ENCODE data around the gene FDCSP. TPM values are rescaled to one million over a fixed set of nuclear protein-coding genes. Genes with fewer than 3 reads are reported as not detected.
"Not testable (repeated sequence)": the region's sequence is repeated elsewhere in the genome, so short reads cannot be mapped to it uniquely, and the experiment has no call there.

Gene FDCSP
- total RNA-seq, 1 donor from 2014 or later = not detected

DNA sequence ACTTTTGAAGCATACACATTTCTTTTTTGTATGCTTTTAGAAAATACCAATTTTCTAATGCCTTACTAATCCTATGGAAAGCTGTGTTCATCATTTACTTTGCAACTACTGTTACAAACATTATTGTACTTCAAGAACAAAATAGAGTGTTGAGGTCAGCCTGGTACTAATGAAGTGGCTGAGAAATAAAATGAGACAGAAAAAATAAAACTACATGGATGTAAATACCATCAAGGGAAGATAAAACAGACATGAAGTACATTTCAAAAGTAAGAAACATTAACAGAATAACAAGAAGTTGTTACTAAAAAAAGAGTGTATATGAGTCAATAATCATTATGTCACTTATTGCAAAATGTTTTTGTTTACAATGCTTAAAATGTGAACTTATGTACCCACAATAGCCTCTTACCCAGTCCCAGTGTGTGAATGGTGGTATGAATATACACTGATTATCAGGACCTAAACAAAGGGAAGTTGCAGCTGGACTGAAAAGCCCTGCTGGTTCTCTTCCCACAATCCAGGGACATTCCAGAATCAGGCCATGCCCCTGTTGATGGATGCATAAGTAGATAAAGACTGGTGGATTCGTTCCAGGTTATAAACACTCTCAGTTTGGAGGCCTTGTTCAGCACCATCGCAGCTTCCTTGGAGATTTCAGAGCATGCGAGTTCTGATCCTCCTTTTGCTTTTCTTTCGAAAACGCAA is 14.1 kb downstream of the FDCSP start:
- no peak for DNase-seq (ENCODE audit: extremely low spot score in 2 of 2)
- H3K27me3 ChIP-seq = no peaks in the 10 kb centered on the region
- intact Hi-C loops (cut with DNase I) = no loop called here
- no peaks in the 10 kb centered on the region for H3K4me1 ChIP-seq
- H3K27ac ChIP-seq = no peak overlapping the region
- no peak for TF ChIP-seq POLR2A (IDR thresholded peaks at IDR 0.05)
- no peak for TF ChIP-seq POLR2AphosphoS5 (IDR thresholded peaks at IDR 0.05; ENCODE audit: insufficient read depth in 1 of 2, low read depth in 1 of 2)
- TF ChIP-seq, protein P1, sequence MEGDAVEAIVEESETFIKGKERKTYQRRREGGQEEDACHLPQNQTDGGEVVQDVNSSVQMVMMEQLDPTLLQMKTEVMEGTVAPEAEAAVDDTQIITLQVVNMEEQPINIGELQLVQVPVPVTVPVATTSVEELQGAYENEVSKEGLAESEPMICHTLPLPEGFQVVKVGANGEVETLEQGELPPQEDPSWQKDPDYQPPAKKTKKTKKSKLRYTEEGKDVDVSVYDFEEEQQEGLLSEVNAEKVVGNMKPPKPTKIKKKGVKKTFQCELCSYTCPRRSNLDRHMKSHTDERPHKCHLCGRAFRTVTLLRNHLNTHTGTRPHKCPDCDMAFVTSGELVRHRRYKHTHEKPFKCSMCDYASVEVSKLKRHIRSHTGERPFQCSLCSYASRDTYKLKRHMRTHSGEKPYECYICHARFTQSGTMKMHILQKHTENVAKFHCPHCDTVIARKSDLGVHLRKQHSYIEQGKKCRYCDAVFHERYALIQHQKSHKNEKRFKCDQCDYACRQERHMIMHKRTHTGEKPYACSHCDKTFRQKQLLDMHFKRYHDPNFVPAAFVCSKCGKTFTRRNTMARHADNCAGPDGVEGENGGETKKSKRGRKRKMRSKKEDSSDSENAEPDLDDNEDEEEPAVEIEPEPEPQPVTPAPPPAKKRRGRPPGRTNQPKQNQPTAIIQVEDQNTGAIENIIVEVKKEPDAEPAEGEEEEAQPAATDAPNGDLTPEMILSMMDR (IDR thresholded peaks at IDR 0.05) = no peak
- H3K36me3 ChIP-seq = no peaks in the 10 kb centered on the region
- no peaks in the 10 kb centered on the region for H3K9me3 ChIP-seq
- no peak overlapping the region for H3K4me3 ChIP-seq

DNA sequence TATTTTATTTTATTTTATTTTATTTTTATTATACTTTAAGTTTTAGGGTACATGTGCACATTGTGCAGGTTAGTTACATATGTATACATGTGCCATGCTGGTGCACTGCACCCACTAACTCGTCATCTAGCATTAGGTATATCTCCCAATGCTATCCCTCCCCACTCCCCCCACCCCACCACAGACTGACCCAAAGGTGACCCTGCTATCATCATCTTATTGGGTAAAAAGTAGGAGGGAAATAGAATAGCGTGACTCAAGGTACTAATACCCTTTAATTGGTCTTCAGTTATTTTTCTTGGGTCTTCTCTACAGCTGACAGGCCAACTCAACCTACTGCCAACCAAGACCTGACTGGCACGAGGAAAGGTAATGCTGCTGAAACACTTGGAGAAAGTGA is 16.4 kb downstream of the FDCSP start, which contains the start of gene CSN3:
TSS of gene CSN3 (plus strand) at position 301 of the 400 bp plus-strand sequence. CDS start 2,223 bp downstream, outside the sequence.
- H3K27me3 ChIP-seq; DNase-seq (ENCODE audit: extremely low spot score in 2 of 2); H3K36me3 ChIP-seq; intact Hi-C loops (cut with DNase I); H3K27ac ChIP-seq; H3K4me3 ChIP-seq; H3K4me1 ChIP-seq; H3K9me3 ChIP-seq: not testable (repeated sequence)

DNA sequence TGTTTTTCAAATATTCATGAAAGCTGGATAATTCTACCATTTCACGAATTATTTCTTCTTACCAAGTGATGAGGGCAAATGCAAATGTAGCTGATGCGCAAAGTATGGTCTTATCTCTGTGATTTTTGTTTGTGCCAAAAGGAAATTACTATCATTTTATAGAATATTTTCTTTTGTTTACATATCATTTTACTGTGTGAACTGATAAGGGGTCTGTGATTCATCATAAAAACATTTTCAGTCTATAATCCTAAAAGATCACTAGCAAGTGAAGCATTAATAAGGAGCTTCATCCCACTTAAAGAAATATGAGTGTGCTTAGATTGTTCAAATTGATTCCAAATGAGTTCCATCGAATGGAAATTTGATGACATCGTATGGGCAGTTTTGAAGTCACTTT is 17.2 kb downstream of the FDCSP start:
- Histone ChIP-seq H3K9me3 (no peaks in the 10 kb centered on the region), H3K27me3 (no peaks in the 10 kb centered on the region), H3K4me1 (no peaks in the 10 kb centered on the region), H3K36me3 (no peaks in the 10 kb centered on the region), H3K27ac (no peak overlapping the region), H3K4me3 (no peak overlapping the region)
- intact Hi-C loops (cut with DNase I) = no loop called here
- TF ChIP-seq POLR2A (IDR thresholded peaks at IDR 0.05) (no peak), POLR2AphosphoS5 (IDR thresholded peaks at IDR 0.05; ENCODE audit: insufficient read depth in 1 of 2, low read depth in 1 of 2) (no peak)
- TF ChIP-seq, protein P1 (IDR thresholded peaks at IDR 0.05) = no peak
- no peak for DNase-seq (ENCODE audit: extremely low spot score in 2 of 2)

DNA sequence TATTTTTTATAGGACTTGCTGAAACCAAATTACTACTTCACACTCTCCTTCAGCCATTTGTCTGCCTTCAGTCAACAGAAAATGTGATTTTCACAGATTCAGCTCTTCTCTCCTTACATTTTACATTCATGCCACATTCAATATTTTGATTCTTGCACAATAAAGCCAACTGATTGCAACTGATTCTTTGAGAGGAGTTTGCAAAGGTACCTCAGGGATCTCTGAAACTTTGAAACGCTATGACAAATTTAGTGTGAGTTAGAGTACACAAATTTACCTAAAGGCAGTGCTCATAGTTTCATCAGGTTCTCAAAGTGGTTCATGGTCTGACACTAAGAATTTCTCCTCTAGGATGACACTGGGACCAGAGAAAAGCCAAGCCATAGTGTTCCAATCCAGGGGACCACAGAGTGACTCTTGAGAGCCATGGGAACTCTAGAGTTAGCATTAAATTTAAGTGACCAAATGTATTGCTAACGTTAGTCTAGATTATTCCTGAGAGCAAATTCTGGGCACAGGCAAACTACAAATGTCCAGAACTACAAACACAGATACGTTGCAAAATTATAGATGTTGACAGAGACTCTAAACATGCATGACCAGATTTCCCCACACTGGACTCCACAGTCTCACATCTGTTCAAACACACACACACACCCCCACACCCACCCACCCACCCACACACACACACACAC is 25.5 kb downstream of the FDCSP start:
- Histone ChIP-seq H3K4me1 (no peaks in the 10 kb centered on the region), H3K27ac (no peak overlapping the region), H3K36me3 (no peaks in the 10 kb centered on the region), H3K4me3 (no peak overlapping the region), H3K27me3 (no peaks in the 10 kb centered on the region), H3K9me3 (no peaks in the 10 kb centered on the region)
- intact Hi-C loops (cut with DNase I) = no loop called here
- no peak for DNase-seq (ENCODE audit: extremely low spot score in 2 of 2)
- TF ChIP-seq POLR2AphosphoS5 (IDR thresholded peaks at IDR 0.05; ENCODE audit: insufficient read depth in 1 of 2, low read depth in 1 of 2) = no peak
- TF ChIP-seq, protein P1 (IDR thresholded peaks at IDR 0.05) = no peak
- no peak for TF ChIP-seq POLR2A (IDR thresholded peaks at IDR 0.05)

DNA sequence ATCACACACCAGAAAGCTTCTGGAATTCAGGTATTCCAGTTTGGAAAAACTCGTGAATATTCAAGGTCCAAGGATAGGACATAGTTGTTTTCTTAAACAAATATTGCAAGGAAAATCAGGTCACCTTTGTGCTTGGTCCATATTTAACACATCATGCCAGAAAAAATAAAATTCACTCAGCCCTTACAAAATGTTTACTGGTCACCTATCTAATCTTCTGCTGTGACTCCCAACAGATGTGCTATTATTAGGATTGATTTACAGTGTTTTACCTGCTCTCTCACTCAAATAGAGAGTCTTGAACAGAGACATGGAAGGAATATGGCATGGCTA is 26.0 kb downstream of the FDCSP start:
- TF ChIP-seq, protein P1 (IDR thresholded peaks at IDR 0.05) = no peak
- TF ChIP-seq POLR2A (IDR thresholded peaks at IDR 0.05) (no peak), POLR2AphosphoS5 (IDR thresholded peaks at IDR 0.05; ENCODE audit: insufficient read depth in 1 of 2, low read depth in 1 of 2) (no peak)
- Histone ChIP-seq H3K9me3 (no peaks in the 10 kb centered on the region), H3K27me3 (no peaks in the 10 kb centered on the region), H3K4me1 (no peaks in the 10 kb centered on the region), H3K27ac (no peak overlapping the region), H3K4me3 (no peak overlapping the region), H3K36me3 (no peaks in the 10 kb centered on the region)
- intact Hi-C loops (cut with DNase I) = no loop called here
- no peak for DNase-seq (ENCODE audit: extremely low spot score in 2 of 2)
